ENCODE measurements around the gene DENND1A. TPM values are rescaled to one million over a fixed set of nuclear protein-coding genes. Genes with fewer than 3 reads are reported as not detected.

Gene DENND1A
- total and polyA plus RNA-seq, 7 donors: 12.8 to 33.2 (median 19.2) TPM

GRCh38 chr9:123622711-123623241 is 307.1 kb downstream of the DENND1A start:
- 76 to 79% methylated on average over 2 of the region's 2 CpGs for WGBS, 2 donors
- Histone ChIP-seq H3K9me3 (no peaks in the 10 kb centered on the region), H3K27me3 (no peaks in the 10 kb centered on the region), H3K27ac (no peak overlapping the region), H3K4me3 (no peak overlapping the region), H3K36me3 (peaks cover 0 to 6% (median 2%) of the 10 kb centered on the region in 4 donors), H3K4me1 (no peaks in the 10 kb centered on the region)
- no peak for TF ChIP-seq POLR2AphosphoS5 (IDR thresholded peaks at IDR 0.05)
- TF ChIP-seq POLR2A (IDR thresholded peaks at IDR 0.05): no peak
- TF ChIP-seq CTCF (IDR thresholded peaks at IDR 0.05): no peak
- no peak for TF ChIP-seq EP300 (IDR thresholded peaks at IDR 0.05)
- intact Hi-C loops (cut with DNase I): no loop called here
- DNase-seq: no peak

- no peaks in the 10 kb centered on the region for H3K9me3 ChIP-seq
- no peak overlapping the region for H3K4me3 ChIP-seq
- no peaks in the 10 kb centered on the region for H3K4me1 ChIP-seq
- intact Hi-C loops (cut with DNase I): no loop called here
- DNase-seq: no peak
- H3K27me3 ChIP-seq: no peaks in the 10 kb centered on the region
- no peak overlapping the region for H3K27ac ChIP-seq
- TF ChIP-seq CTCF (IDR thresholded peaks at IDR 0.05): no peak
- TF ChIP-seq EP300 (IDR thresholded peaks at IDR 0.05): no peak
- TF ChIP-seq POLR2A (IDR thresholded peaks at IDR 0.05): no peak
- no peak for TF ChIP-seq POLR2AphosphoS5 (IDR thresholded peaks at IDR 0.05)
- H3K36me3 ChIP-seq: no peaks in the 10 kb centered on the region
These were observed 309.7 kb downstream of the DENND1A start for GRCh38 chr9:123620239-123620638.

GRCh38 chr9:123617952-123618678 is 311.8 kb downstream of the DENND1A start:
- 91 to 92% methylated on average over 11 of the region's 11 CpGs for WGBS, 2 donors
- intact Hi-C loops (cut with DNase I): no loop called here
- TF ChIP-seq EP300 (IDR thresholded peaks at IDR 0.05) (no peak), POLR2A (IDR thresholded peaks at IDR 0.05) (no peak), CTCF (IDR thresholded peaks at IDR 0.05) (no peak), POLR2AphosphoS5 (IDR thresholded peaks at IDR 0.05) (no peak)

GRCh38 chr9:123617286-123617685 is 312.6 kb downstream of the DENND1A start:
- no peak for TF ChIP-seq POLR2A (IDR thresholded peaks at IDR 0.05)
- TF ChIP-seq POLR2AphosphoS5 (IDR thresholded peaks at IDR 0.05): no peak
- no peak for DNase-seq
- no peaks in the 10 kb centered on the region for H3K36me3 ChIP-seq
- no peaks in the 10 kb centered on the region for H3K9me3 ChIP-seq
- H3K27ac ChIP-seq: no peak overlapping the region
- no peak overlapping the region for H3K4me3 ChIP-seq
- H3K27me3 ChIP-seq: no peaks in the 10 kb centered on the region
- intact Hi-C loops (cut with DNase I): no loop called here
- WGBS, 2 donors: 95 to 98% methylated on average over 9 of the region's 9 CpGs
- H3K4me1 ChIP-seq: no peaks in the 10 kb centered on the region

More at GRCh38 chr9:123617952-123618678, 311.8 kb downstream of the DENND1A start:
- Histone ChIP-seq H3K27ac (no peak overlapping the region), H3K27me3 (no peaks in the 10 kb centered on the region), H3K36me3 (no peaks in the 10 kb centered on the region), H3K9me3 (no peaks in the 10 kb centered on the region), H3K4me1 (no peaks in the 10 kb centered on the region), H3K4me3 (no peak overlapping the region)
- DNase-seq: no peak

GRCh38 chr9:123616707-123617106 is 313.2 kb downstream of the DENND1A start:
- 97 to 98% methylated on average over 8 of the region's 8 CpGs for WGBS, 2 donors
- intact Hi-C loops (cut with DNase I): no loop called here
- TF ChIP-seq POLR2AphosphoS5 (IDR thresholded peaks at IDR 0.05): no peak
- no peak for TF ChIP-seq POLR2A (IDR thresholded peaks at IDR 0.05)
- no peak for TF ChIP-seq EP300 (IDR thresholded peaks at IDR 0.05)
- TF ChIP-seq CTCF (IDR thresholded peaks at IDR 0.05): no peak

More at GRCh38 chr9:123616707-123617106, 313.2 kb downstream of the DENND1A start:
- H3K27ac ChIP-seq: no peak overlapping the region
- DNase-seq: no peak
- no peaks in the 10 kb centered on the region for H3K27me3 ChIP-seq
- H3K4me1 ChIP-seq: no peaks in the 10 kb centered on the region
- H3K4me3 ChIP-seq: no peak overlapping the region
- no peaks in the 10 kb centered on the region for H3K36me3 ChIP-seq
- no peaks in the 10 kb centered on the region for H3K9me3 ChIP-seq
